ENCODE results near the gene MESP2. TPM values are rescaled to one million over a fixed set of nuclear protein-coding genes. Genes with fewer than 3 reads are reported as not detected.

The MESP2 gene
- total RNA-seq, 2 donors from 2014 or later, result 0.22 to 1.3 TPM

- no peaks in the 10 kb centered on the region for H3K4me1 Mint-ChIP-seq
Observed at GRCh38 chr15:89825271-89825940, 49.3 kb downstream of the MESP2 start.

GRCh38 chr15:89826671-89827655, 50.8 kb downstream of the MESP2 start:
- Histone ChIP-seq H3K27me3 (ENCODE audit: control insufficient read depth, insufficient read depth, low read length, poor library complexity, severe bottlenecking) (no peaks in the 10 kb centered on the region), H3K9me3 (ENCODE audit: control insufficient read depth, low read length) (no peaks in the 10 kb centered on the region), H3K9ac (ENCODE audit: extremely low read depth, low read length, poor library complexity, severe bottlenecking) (no peak overlapping the region), H3K4me1 (ENCODE audit: control insufficient read depth, insufficient read depth, low read length) (no peaks in the 10 kb centered on the region), H3K4me3 (ENCODE audit: low read length) (no peak overlapping the region), H3K27ac (ENCODE audit: low read depth, low read length) (no peak overlapping the region), H3K36me3 (ENCODE audit: control insufficient read depth, insufficient read depth, low read length) (no peaks in the 10 kb centered on the region)
- no peaks in the 10 kb centered on the region for H3K4me1 Mint-ChIP-seq
- no peaks in the 10 kb centered on the region for H3K9me3 Mint-ChIP-seq
- TF ChIP-seq, protein P1, sequence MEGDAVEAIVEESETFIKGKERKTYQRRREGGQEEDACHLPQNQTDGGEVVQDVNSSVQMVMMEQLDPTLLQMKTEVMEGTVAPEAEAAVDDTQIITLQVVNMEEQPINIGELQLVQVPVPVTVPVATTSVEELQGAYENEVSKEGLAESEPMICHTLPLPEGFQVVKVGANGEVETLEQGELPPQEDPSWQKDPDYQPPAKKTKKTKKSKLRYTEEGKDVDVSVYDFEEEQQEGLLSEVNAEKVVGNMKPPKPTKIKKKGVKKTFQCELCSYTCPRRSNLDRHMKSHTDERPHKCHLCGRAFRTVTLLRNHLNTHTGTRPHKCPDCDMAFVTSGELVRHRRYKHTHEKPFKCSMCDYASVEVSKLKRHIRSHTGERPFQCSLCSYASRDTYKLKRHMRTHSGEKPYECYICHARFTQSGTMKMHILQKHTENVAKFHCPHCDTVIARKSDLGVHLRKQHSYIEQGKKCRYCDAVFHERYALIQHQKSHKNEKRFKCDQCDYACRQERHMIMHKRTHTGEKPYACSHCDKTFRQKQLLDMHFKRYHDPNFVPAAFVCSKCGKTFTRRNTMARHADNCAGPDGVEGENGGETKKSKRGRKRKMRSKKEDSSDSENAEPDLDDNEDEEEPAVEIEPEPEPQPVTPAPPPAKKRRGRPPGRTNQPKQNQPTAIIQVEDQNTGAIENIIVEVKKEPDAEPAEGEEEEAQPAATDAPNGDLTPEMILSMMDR (conservative IDR thresholded peaks at IDR 0.05), result no peak
- no peak overlapping the region for H3K4me3 Mint-ChIP-seq
- WGBS, 2 experiments (ENCODE audit: insufficient coverage in 1 of 2, insufficient read length in 1 of 2), result 90 to 94% methylated on average over 10 to 13 of the region's 13 CpGs
- H3K27me3 Mint-ChIP-seq (ENCODE audit: insufficient read depth), result peaks cover 7% of the 10 kb centered on the region
- DNase-seq, result no peak
- H3K36me3 Mint-ChIP-seq (ENCODE audit: low read depth), result peaks cover 3% of the 10 kb centered on the region
- no peak overlapping the region for H3K27ac Mint-ChIP-seq

More at GRCh38 chr15:89825271-89825940, 49.3 kb downstream of the MESP2 start:
- Mint-ChIP-seq H3K27ac (no peak overlapping the region), H3K27me3 (ENCODE audit: insufficient read depth) (peaks cover 22% of the 10 kb centered on the region), H3K36me3 (ENCODE audit: low read depth) (no peaks in the 10 kb centered on the region), H3K4me3 (no peak overlapping the region), H3K9me3 (no peaks in the 10 kb centered on the region)
- WGBS, 2 experiments (ENCODE audit: insufficient coverage in 1 of 2, insufficient read length in 1 of 2), result 87 to 91% methylated on average over 6 to 10 of the region's 10 CpGs
- Histone ChIP-seq H3K4me1 (ENCODE audit: control insufficient read depth, insufficient read depth, low read length) (no peaks in the 10 kb centered on the region), H3K9ac (ENCODE audit: extremely low read depth, low read length, poor library complexity, severe bottlenecking) (no peak overlapping the region), H3K4me3 (ENCODE audit: low read length) (no peak overlapping the region), H3K36me3 (ENCODE audit: control insufficient read depth, insufficient read depth, low read length) (no peaks in the 10 kb centered on the region), H3K27ac (ENCODE audit: low read depth, low read length) (no peak overlapping the region), H3K27me3 (ENCODE audit: control insufficient read depth, insufficient read depth, low read length, poor library complexity, severe bottlenecking) (no peaks in the 10 kb centered on the region), H3K9me3 (ENCODE audit: control insufficient read depth, low read length) (no peaks in the 10 kb centered on the region)
- TF ChIP-seq, protein P1 (conservative IDR thresholded peaks at IDR 0.05), result no peak
- DNase-seq, result no peak

- Mint-ChIP-seq H3K36me3 (ENCODE audit: low read depth) (peaks cover 7% of the 10 kb centered on the region), H3K4me3 (no peak overlapping the region), H3K9me3 (no peaks in the 10 kb centered on the region), H3K27me3 (ENCODE audit: insufficient read depth) (no peaks in the 10 kb centered on the region), H3K27ac (no peak overlapping the region), H3K4me1 (no peaks in the 10 kb centered on the region)
- DNase-seq, result no peak
- H3K27ac ChIP-seq (ENCODE audit: low read depth, low read length), result no peak overlapping the region
- no peaks in the 10 kb centered on the region for H3K4me1 ChIP-seq (ENCODE audit: control insufficient read depth, insufficient read depth, low read length)
- no peaks in the 10 kb centered on the region for H3K9me3 ChIP-seq (ENCODE audit: control insufficient read depth, low read length)
- H3K36me3 ChIP-seq (ENCODE audit: control insufficient read depth, insufficient read depth, low read length), result peaks cover 2% of the 10 kb centered on the region
- WGBS, 2 experiments (ENCODE audit: insufficient coverage in 1 of 2, insufficient read length in 1 of 2), result 93 to 94% methylated on average over 2 to 4 of the region's 4 CpGs
- H3K4me3 ChIP-seq (ENCODE audit: low read length), result no peak overlapping the region
- H3K27me3 ChIP-seq (ENCODE audit: control insufficient read depth, insufficient read depth, low read length, poor library complexity, severe bottlenecking), result no peaks in the 10 kb centered on the region
- no peak overlapping the region for H3K9ac ChIP-seq (ENCODE audit: extremely low read depth, low read length, poor library complexity, severe bottlenecking)
- TF ChIP-seq, protein P1 (conservative IDR thresholded peaks at IDR 0.05), result no peak
Observed at GRCh38 chr15:89827829-89828228, 51.7 kb downstream of the MESP2 start.

Other genes with a start within 250 kb of the MESP2 start
- 10 to 100 TPM; 21.9 to 27.2 TPM for gene TICRR, start 200.9 kb upstream of the MESP2 start, total RNA-seq
- 10 to 100 TPM; 22.9 to 24.4 TPM for gene KIF7, start 120.9 kb upstream of the MESP2 start, total RNA-seq
- gene PLIN1, start 97.0 kb upstream of the MESP2 start, total RNA-seq, result under 1 TPM; 0.11 to 0.22 TPM
- gene PEX11A, start 85.6 kb upstream of the MESP2 start, total RNA-seq, result 1 to 10 TPM; 2.7 to 4.0 TPM
- under 1 TPM; 0.24 to 0.64 TPM for gene WDR93, start 85.5 kb upstream of the MESP2 start, total RNA-seq
- under 1 TPM in 1 of 2 donors, not detected in 1; 0.22 TPM for gene MESP1, start 25.1 kb upstream of the MESP2 start, total RNA-seq
- gene ANPEP, start 38.5 kb downstream of the MESP2 start, total RNA-seq, result 1 to 10 TPM in 1 of 2 donors, under 1 TPM in 1; 0.95 to 3.3 TPM
- gene AP3S2, start 117.7 kb downstream of the MESP2 start, total RNA-seq, result 10 to 100 TPM; 39.5 to 54.4 TPM
- gene ARPIN, start 136.6 kb downstream of the MESP2 start, total RNA-seq, result 10 to 100 TPM in 1 of 2 donors, 1 to 10 TPM in 1; 6.9 to 11.2 TPM
- 10 to 100 TPM; 31.8 to 39.1 TPM for gene ZNF710, start 225.0 kb downstream of the MESP2 start, total RNA-seq